HG02870 (cell line): ENCODE data around the gene FIBCD1.

Experiments
- ATAC-seq: cut with Tn5 transposase; IDR thresholded peaks from one replicate; pipeline ENCODE4 v1.9.1; 2021; ENCODE audit warnings: mild to moderate bottlenecking, moderate library complexity; ENCODE audit not compliant: unreplicated experiment

The FIBCD1 gene

GRCh38 chr9:130897105-130897751 lies 41.8 kb downstream of the FIBCD1 start:
- ATAC-seq: no peak

GRCh38 chr9:130896233-130897014 lies 42.6 kb downstream of the FIBCD1 start, which contains the start of gene QRFP:
TSS of gene QRFP (minus strand) at chr9:130896812. CDS start at chr9:130893838, 2,974 bp downstream.
- ATAC-seq: no peak

- ATAC-seq: no peak
These were observed 43.4 kb downstream of the FIBCD1 start for GRCh38 chr9:130895481-130896232.

GRCh38 chr9:130895038-130895437 lies 44.0 kb downstream of the FIBCD1 start:
- ATAC-seq: no peak

- no peak for ATAC-seq
These were observed 44.5 kb downstream of the FIBCD1 start for GRCh38 chr9:130894546-130894945.

GRCh38 chr9:130893341-130894101 lies 45.5 kb downstream of the FIBCD1 start:
- ATAC-seq: no peak

GRCh38 chr9:130892477-130893304 lies 46.4 kb downstream of the FIBCD1 start:
- no peak for ATAC-seq

- no peak for ATAC-seq
These were observed 47.2 kb downstream of the FIBCD1 start for GRCh38 chr9:130891688-130892476.

- no peak for ATAC-seq
These were observed 48.0 kb downstream of the FIBCD1 start for GRCh38 chr9:130890870-130891687.

GRCh38 chr9:130890124-130890523 lies 48.9 kb downstream of the FIBCD1 start:
- ATAC-seq: no peak

- no peak for ATAC-seq
These were observed 50.7 kb downstream of the FIBCD1 start for GRCh38 chr9:130888146-130888885.

GRCh38 chr9:130887494-130888144 lies 51.4 kb downstream of the FIBCD1 start:
- no peak for ATAC-seq

- ATAC-seq: no peak
These were observed 52.1 kb downstream of the FIBCD1 start for GRCh38 chr9:130886981-130887380.

- ATAC-seq: no peak
These were observed 53.3 kb downstream of the FIBCD1 start for GRCh38 chr9:130885484-130886375.

GRCh38 chr9:130884542-130885483 lies 54.2 kb downstream of the FIBCD1 start:
- ATAC-seq: no peak
